Endothelial cell of umbilical vein (primary cell): ENCODE results near the gene SAYSD1. TPM values are rescaled to one million over a fixed set of nuclear protein-coding genes. Genes with fewer than 3 reads are reported as not detected.

Experiments used
- BruUV-seq: library from RNA; stranded (reverse); fragments of 400-500 nt; replicated peaks from 2 replicates; lab custom pipeline; 2021; lab: Mats Ljungman, UMichigan
- CTCF ChIA-PET: fragments of 300-600, 350-600 bp; sonication (Branson Sonifier 250); formaldehyde crosslinking; loops from one replicate; lab custom pipeline; 2021; ENCODE audit warnings: antibody characterized with exemption, inconsistent platforms; lab: Charles Lee
- POLR2A ChIA-PET: fragments of 300-600, 350-600 bp; sonication (Branson Sonifier 250); formaldehyde crosslinking; loops from one replicate; lab custom pipeline; 2021; ENCODE audit warnings: antibody characterized with exemption, inconsistent platforms; lab: Charles Lee
- DNase-seq: peaks from one replicate; pipeline ENCODE4 v3.0.0-alpha.2; 2011; ENCODE audit warnings: low read depth, low spot score
- FAIRE-seq: peaks from 2 replicates; lab custom pipeline; 2011; peaks lifted over from hg19 to GRCh38; lab: Jason Lieb, UNC
- H2AFZ ChIP-seq: 2 replicates; pipeline ENCODE4 v1.6.0; 2012; ENCODE audit warnings: low read depth, low read length, control low read depth, inconsistent platforms
- H3K27ac ChIP-seq: 2 replicates; pipeline ENCODE4 v1.5.1; 2011; ENCODE audit warnings: low read depth, mild to moderate bottlenecking, control low read depth, low read length, moderate library complexity; ENCODE audit not compliant: insufficient read depth
- H3K27me3 ChIP-seq, 2 experiments: 2 replicates each; pipeline versions ENCODE4 v1.6.0 to v1.6.1; 2011; ENCODE audit warnings: low read length in 2 of 2, mixed read lengths in 1 of 2; ENCODE audit not compliant: control insufficient read depth in 2 of 2, insufficient read depth in 2 of 2
- H3K36me3 ChIP-seq, 2 experiments: 2 replicates in 1 of 2; 3 replicates in 1 of 2; pipeline ENCODE4 v1.5.1; 2011; ENCODE audit warnings: low read length in 2 of 2, mild to moderate bottlenecking in 1 of 2, moderate library complexity in 1 of 2; ENCODE audit not compliant: control insufficient read depth in 2 of 2, insufficient read depth in 2 of 2; ENCODE audit errors: extremely low read depth in 1 of 2
- H3K4me1 ChIP-seq: 3 replicates; pipeline ENCODE4 v1.5.1; 2011; ENCODE audit warnings: mild to moderate bottlenecking, low read length; ENCODE audit not compliant: control insufficient read depth, insufficient read depth; ENCODE audit errors: extremely low read depth
- H3K4me2 ChIP-seq: 2 replicates; pipeline ENCODE4 v1.6.1; 2011; ENCODE audit warnings: low read length, control low read depth, mixed read lengths; ENCODE audit not compliant: insufficient read depth
- H3K4me3 ChIP-seq, 3 experiments: fragments of 200-600 bp in 1 of 3; sonication (generic), shearing (Covaris generic) in 1 of 3; replicated peaks in 1 of 3; 2 replicates each; pipeline ENCODE4 v1.5.1; 2011 to 2016; ENCODE audit warnings: control low read depth in 3 of 3, low read length in 3 of 3, mild to moderate bottlenecking in 2 of 3, inconsistent platforms in 1 of 3, low read depth in 1 of 3, moderate library complexity in 1 of 3; ENCODE audit not compliant: insufficient read depth in 1 of 3
- H3K79me2 ChIP-seq: 2 replicates; pipeline ENCODE4 v1.6.0; 2012; ENCODE audit warnings: low read length, inconsistent platforms; ENCODE audit not compliant: control insufficient read depth, insufficient read depth
- H3K9ac ChIP-seq: replicated peaks from 2 replicates; pipeline ENCODE3; 2011; ENCODE audit warnings: low read length, control low read depth; ENCODE audit not compliant: insufficient read depth; ENCODE audit errors: extremely low read depth
- H3K9me1 ChIP-seq: replicated peaks from 3 replicates; pipeline ENCODE4 v1.6.0; 2011; ENCODE audit warnings: mild to moderate bottlenecking, low read length; ENCODE audit not compliant: control insufficient read depth, insufficient read depth; ENCODE audit errors: extremely low read depth
- H3K9me3 ChIP-seq: replicated peaks from 2 replicates; pipeline ENCODE4 v1.5.1; 2012; ENCODE audit warnings: low read length, inconsistent platforms; ENCODE audit not compliant: control insufficient read depth, insufficient read depth
- H4K20me1 ChIP-seq: replicated peaks from 2 replicates; pipeline ENCODE3; 2011; ENCODE audit warnings: mild to moderate bottlenecking, low read length; ENCODE audit not compliant: control insufficient read depth, insufficient read depth; ENCODE audit errors: extremely low read depth
- EZH2 ChIP-seq: IDR thresholded peaks from 2 replicates; pipeline ENCODE4 v1.6.1; 2012; ENCODE audit warnings: borderline replicate concordance, low read depth, mild to moderate bottlenecking, moderate library complexity, low read length, inconsistent platforms; ENCODE audit not compliant: severe bottlenecking
- FOS ChIP-seq: IDR thresholded peaks from 2 replicates; pipeline ENCODE4 v1.6.1; 2011; ENCODE audit warnings: mild to moderate bottlenecking, low read length, moderate library complexity, borderline replicate concordance; ENCODE audit not compliant: insufficient read depth
- GATA2 ChIP-seq: IDR thresholded peaks from 2 replicates; pipeline ENCODE4 v1.7.0; 2011; ENCODE audit warnings: low read depth, mild to moderate bottlenecking, moderate library complexity, mixed read lengths, low read length; ENCODE audit not compliant: insufficient read length, insufficient read depth
- MAX ChIP-seq: IDR thresholded peaks from 2 replicates; pipeline ENCODE4 v1.6.1; 2011; ENCODE audit not compliant: insufficient read depth, insufficient read length
- POLR2A ChIP-seq: IDR thresholded peaks from 2 replicates; pipeline ENCODE4 v1.6.1; 2012; ENCODE audit warnings: low read depth, mild to moderate bottlenecking, control low read depth, low read length
- dilution Hi-C: fragments of 300-500 bp; cut with MboI; formaldehyde crosslinking; loops from one replicate; pipeline ENCODE4 v1.15.0; 2019; ENCODE audit warnings: low sequenced_read_pairs; ENCODE audit not compliant: extremely low pct_ligation_motif_present
- intact Hi-C: fragments of 100-400 bp; cut with micrococcal nuclease; formaldehyde crosslinking; loops from one replicate; pipeline ENCODE4 v1.10.0; 2022
- polyA plus RNA-seq, 4 experiments: library from polyadenylated mRNA; depleted of rRNA in 3 of 4; stranded (reverse) in 3 of 4; unstranded in 1 of 4; fragments of >200 nt; gene quantifications; 2 replicates each; pipeline versions ENCODE4 v1.2.1 to v1.2.3, GENCODE V29; 2011 to 2012; ENCODE audit warnings: missing spikeins in 1 of 4
- total RNA-seq: library from RNA; stranded (reverse); gene quantifications from 2 replicates; pipeline ENCODE4 v1.2.3, GENCODE V29; 2021

Gene SAYSD1
- total and polyA plus RNA-seq, 2 donors (not counting 3 experiments of a cell fraction or from before 2014, with no cell fraction given), result 9.0 to 9.7 TPM

DNA sequence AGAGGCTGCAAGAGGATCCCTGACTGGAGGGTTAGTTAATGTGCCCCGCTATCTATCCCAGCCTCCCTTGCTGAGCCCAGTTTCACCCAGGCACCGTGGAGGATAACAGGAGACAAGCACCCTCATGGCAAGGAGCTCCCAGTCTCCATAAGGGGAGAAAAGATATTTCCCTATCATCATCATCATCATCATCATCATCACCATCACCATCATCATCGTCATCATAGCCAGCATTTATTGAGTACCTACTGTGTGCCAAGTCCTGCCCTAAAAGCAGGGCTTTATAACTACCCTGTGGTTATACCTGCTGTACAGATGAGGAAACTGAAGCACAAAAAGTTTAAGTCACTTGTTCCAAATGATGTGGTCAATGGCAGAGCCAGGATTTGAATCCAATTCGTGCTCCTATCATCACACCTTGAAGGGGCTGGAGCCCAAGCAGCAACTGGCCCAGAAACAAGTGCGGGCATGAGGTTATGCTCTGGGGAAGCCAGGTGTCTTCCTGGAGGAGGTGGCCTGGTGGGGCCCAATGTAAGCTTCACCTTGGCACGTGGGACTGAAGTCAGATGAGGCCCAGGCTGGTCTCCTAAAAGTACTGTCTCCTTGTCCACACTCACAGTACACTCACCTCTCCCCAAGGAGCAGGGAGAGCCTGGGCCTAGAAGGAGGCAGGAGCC, 56.4 kb downstream of the SAYSD1 start:
- H3K9me3 ChIP-seq, result no peaks in the 10 kb centered on the region
- no peaks in the 10 kb centered on the region for H4K20me1 ChIP-seq
- DNase-seq, result no peak
- dilution Hi-C loops, result no loop called here
- no TSS peak for BruUV-seq
- H3K4me2 ChIP-seq, result no peak overlapping the region
- H3K9ac ChIP-seq, result no peak overlapping the region
- FAIRE-seq, result no peak
- no peaks in the 10 kb centered on the region for H3K9me1 ChIP-seq
- no peaks in the 10 kb centered on the region for H3K4me1 ChIP-seq
- ChIA-PET CTCF (interaction anchor here (1.0 kb wide), 1 partner anchor 244 kb away, joined by 3 read pairs; no protein-coding TSS in a partner anchor), POLR2A (no interaction called here)
- no peak overlapping the region for H3K4me3 ChIP-seq
- TF ChIP-seq POLR2A (no peak), GATA2 (no peak), EZH2 (no peak)
- no peak overlapping the region for H2AFZ ChIP-seq
- intact Hi-C loops, result no loop called here
- H3K27me3 ChIP-seq, result peaks cover 0 to 4% of the 10 kb centered on the region in 2 experiments
- H3K27ac ChIP-seq, result no peak overlapping the region
- no peaks in the 10 kb centered on the region for H3K36me3 ChIP-seq
- no peaks in the 10 kb centered on the region for H3K79me2 ChIP-seq

- FAIRE-seq (no peak), DNase-seq (no peak)
- no peaks in the 10 kb centered on the region for H3K9me1 ChIP-seq
- H3K36me3 ChIP-seq, result no peaks in the 10 kb centered on the region
- ChIA-PET CTCF (no interaction called here), POLR2A (no interaction called here)
- dilution Hi-C loops, result no loop called here
- TF ChIP-seq FOS, result no peak
- no peak for TF ChIP-seq POLR2A
- TF ChIP-seq MAX, result no peak
- no peak overlapping the region for H3K9ac ChIP-seq
- no peaks in the 10 kb centered on the region for H3K79me2 ChIP-seq
- intact Hi-C loops, result no loop called here
- H3K4me1 ChIP-seq, result no peaks in the 10 kb centered on the region
- peaks cover 0 to 4% of the 10 kb centered on the region in 2 experiments for H3K27me3 ChIP-seq
- H3K4me3 ChIP-seq, result no peak overlapping the region
- H3K27ac ChIP-seq, result no peak overlapping the region
- H3K9me3 ChIP-seq, result no peaks in the 10 kb centered on the region
- no peaks in the 10 kb centered on the region for H4K20me1 ChIP-seq
- H3K4me2 ChIP-seq, result no peak overlapping the region
- no peak overlapping the region for H2AFZ ChIP-seq
- no TSS peak for BruUV-seq
Measured at GRCh38 chr6:39057251-39058155, 57.5 kb downstream of the SAYSD1 start.
